ENCODE measurements around the gene FAM124A. TPM values are rescaled to one million over a fixed set of nuclear protein-coding genes. Genes with fewer than 3 reads are reported as not detected.

FAM124A gene
- total and polyA plus RNA-seq, 2 of the 8 experiments (the other 6 are each of a cell fraction or from before 2014, with no cell fraction given) = 40.7 to 49.9 TPM

DNA sequence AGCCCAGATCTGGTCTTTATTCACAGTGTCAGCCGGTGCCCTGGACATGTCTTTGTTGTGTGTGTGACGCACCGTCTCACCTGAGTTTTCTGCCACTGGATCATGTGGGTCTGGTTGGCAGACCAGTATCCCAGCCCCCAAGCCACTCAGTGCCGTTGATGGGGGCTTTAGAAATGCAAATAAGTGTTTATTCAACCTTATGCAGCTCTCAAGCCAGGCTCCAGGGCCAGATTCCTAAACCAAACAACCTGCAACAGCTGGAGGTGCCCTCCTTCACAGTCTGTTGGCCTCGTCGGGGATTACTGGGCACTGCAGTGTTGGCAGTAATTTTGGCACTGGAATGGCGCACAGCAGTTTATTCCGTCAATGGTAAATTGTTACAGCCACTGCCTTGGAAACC lies 21.6 kb downstream of the FAM124A start:
- H3K9me3 ChIP-seq (ENCODE audit: insufficient read depth in 2 of 2, low read depth in 1 of 2, low read length in 1 of 2) = no peaks in the 10 kb centered on the region
- peak overlapping the region; percentile 72; the same call in 1 of the 2 replicates for H2AK5ac ChIP-seq (ENCODE audit: low read depth, low read length)
- H3K23me2 ChIP-seq (ENCODE audit: low read depth, low read length) = no peaks in the 10 kb centered on the region
- peak overlapping the region in 1 of 4 experiments; percentile 16; a peak in 1 of 7 replicates for H3K9ac ChIP-seq (replicated peaks in 1 of 4; ENCODE audit: extremely low read depth in 1 of 4, low read depth in 3 of 4, low read length in 3 of 4)
- ChIA-PET CTCF (ENCODE audit: partially characterized antibody) (interaction anchor here (1.0 to 4.9 kb wide), 6 partner anchors 10 to 118 kb away, joined by 3 to 28 read pairs (median 6); no protein-coding TSS in a partner anchor), POLR2A (ENCODE audit: partially characterized antibody) (interaction anchor here (0.7 to 8.3 kb wide), 27 partner anchors 9 to 127 kb away, joined by 3 to 110 read pairs (median 5); no protein-coding TSS in a partner anchor)
- peak overlapping the region; percentile 57 for H4K91ac ChIP-seq (replicated peaks; ENCODE audit: insufficient read length, low read length)
- H3K4ac ChIP-seq (replicated peaks; ENCODE audit: insufficient read length, low read depth, low read length) = peak overlapping the region; percentile 83
- no peak overlapping the region for H2BK120ac ChIP-seq (replicated peaks; ENCODE audit: low read depth, low read length)
- peaks cover 22 to 41% (median 39%) of the 10 kb centered on the region in 4 experiments for H3K4me1 ChIP-seq (replicated peaks in 1 of 4; ENCODE audit: control insufficient read depth in 3 of 4, insufficient read depth in 4 of 4, low read length in 3 of 4)
- H2BK12ac ChIP-seq (ENCODE audit: low read depth, low read length) = peak overlapping the region; percentile 61; the same call in 1 of the 2 replicates
- H3K23ac ChIP-seq (ENCODE audit: insufficient read length) = no peak overlapping the region
- H4K20me1 ChIP-seq (replicated peaks in 1 of 2; ENCODE audit: control insufficient read depth in 1 of 2, insufficient read depth in 2 of 2, low read length in 2 of 2) = no peaks in the 10 kb centered on the region
- peak overlapping the region; percentile 62 for H4K5ac ChIP-seq (ENCODE audit: insufficient read length, low read depth, low read length)
- H3K36me3 ChIP-seq (ENCODE audit: control insufficient read depth in 2 of 4, insufficient read depth in 4 of 4, low read length in 3 of 4) = peaks cover 0 to 18% (median 6%) of the 10 kb centered on the region in 4 experiments; a peak in 3 of 8 replicates
- FAIRE-seq (peak; percentile 97), DNase-seq (ENCODE audit: low read depth in 1 of 2, low spot score in 2 of 2) (peak; percentile 72 to 87)
- no peaks in the 10 kb centered on the region for H3K27me3 ChIP-seq (replicated peaks in 1 of 4; ENCODE audit: control insufficient read depth in 3 of 4, extremely low read depth in 1 of 4, insufficient read depth in 3 of 4, low read length in 3 of 4)
- H2BK20ac ChIP-seq (ENCODE audit: low read length) = peak overlapping the region; percentile 38; the same call in 1 of the 2 replicates
- peak overlapping the region in 2 of 4 experiments; percentile 11 to 37; a peak in 3 of 8 replicates for H3K4me3 ChIP-seq (ENCODE audit: extremely low read depth in 1 of 4, insufficient read depth in 2 of 4, low read depth in 3 of 4, low read length in 4 of 4)
- peak overlapping the region; percentile 87 for H2BK5ac ChIP-seq (ENCODE audit: low read depth, low read length)
- H4K8ac ChIP-seq (ENCODE audit: extremely low read depth, insufficient read depth, low read length) = no peak overlapping the region
- H2BK15ac ChIP-seq (ENCODE audit: low read length) = no peak overlapping the region
- H3K27ac ChIP-seq (ENCODE audit: low read depth, low read length) = 0 out of 2 replicates have a peak overlapping the region, but pooled peaks have one; percentile 59
- H3K18ac ChIP-seq (ENCODE audit: extremely low read depth, low read length) = no peak overlapping the region; the same call in 1 of the 2 replicates
- H3K56ac ChIP-seq (replicated peaks; ENCODE audit: insufficient read length, low read depth, low read length) = no peak overlapping the region
- H3K14ac ChIP-seq (ENCODE audit: insufficient read length) = no peak overlapping the region
- 11% methylated on average over 8 of the region's 8 CpGs; no CpG with 5 or more reads in 1 of the 2 experiments for WGBS, 2 experiments (ENCODE audit: extremely low coverage in 1 of 2, insufficient coverage in 1 of 2, insufficient read length in 1 of 2, insufficient replicate concordance in 2 of 2, low coverage in 1 of 2, low lambda C conversion rate in 2 of 2, missing lambda C conversion rate in 1 of 2)
- peaks cover 0 to 38% of the 10 kb centered on the region in 2 experiments; a peak in 2 of 4 replicates for H3K79me2 ChIP-seq (ENCODE audit: control insufficient read depth in 1 of 2, insufficient read depth in 2 of 2, low read length in 2 of 2)
- peaks cover 2% of the 10 kb centered on the region for H3K79me1 ChIP-seq (ENCODE audit: low read depth, low read length)
- H3K4me2 ChIP-seq (ENCODE audit: insufficient read depth in 1 of 2, low read depth in 2 of 2, low read length in 2 of 2) = peak overlapping the region; percentile 56 to 66
- H2AFZ ChIP-seq (ENCODE audit: low read length) = no peak overlapping the region
- no peak for TF ChIP-seq KDM4A (IDR thresholded peaks at IDR 0.05; ENCODE audit: low read depth, low read length, severe bottlenecking)
- peak; percentile 91 for TF ChIP-seq TCF12 (IDR thresholded peaks at IDR 0.05; ENCODE audit: low read depth, low read length)
- no peak for TF ChIP-seq KDM1A (IDR thresholded peaks at IDR 0.05; ENCODE audit: borderline replicate concordance, low read length)
- TF ChIP-seq ASH2L (IDR thresholded peaks at IDR 0.05; ENCODE audit: low read length) = peak; percentile 91
- peak; percentile 99 for TF ChIP-seq NANOG (IDR thresholded peaks at IDR 0.05; ENCODE audit: insufficient read depth, low read depth, low read length, poor library complexity, severe bottlenecking)
- TF ChIP-seq POU5F1 (IDR thresholded peaks at IDR 0.05; ENCODE audit: low read depth, low read length) = peak; percentile 69; the same call in 1 of the 2 replicates
- TF ChIP-seq YY1 (IDR thresholded peaks at IDR 0.05; ENCODE audit: low read depth, low read length) = peak; percentile 60
- TF ChIP-seq TBP (IDR thresholded peaks at IDR 0.05; ENCODE audit: low read depth, low read length) = 0 out of 2 replicates have a peak, but pooled peaks have one; percentile 46
- TF ChIP-seq RXRA (IDR thresholded peaks at IDR 0.05; ENCODE audit: insufficient read depth, low read depth, low read length) = no peak
- peak in 1 of 2 experiments; percentile 23; a peak in 1 of 3 replicates for TF ChIP-seq POLR2A (IDR thresholded peaks at IDR 0.05; ENCODE audit: control extremely low read depth in 1 of 2, low read depth in 2 of 2, low read length in 2 of 2)
- peak; percentile 68; the same call in 1 of the 2 replicates for TF ChIP-seq POLR2AphosphoS5 (IDR thresholded peaks at IDR 0.05; ENCODE audit: low read depth, low read length)
- TF ChIP-seq TAF1 (IDR thresholded peaks at IDR 0.05; ENCODE audit: low read depth, low read length) = 0 out of 2 replicates have a peak, but pooled peaks have one; percentile 24
- TF ChIP-seq CTBP2 (IDR thresholded peaks at IDR 0.05; ENCODE audit: borderline replicate concordance, insufficient read depth, insufficient read length, low read length) = peak; percentile 78

All from H1 (cell line).